Nephron progenitor cell (in vitro differentiated cells): ENCODE measurements around the gene ETNK1.

Source experiments
- DNase-seq: peaks from one replicate; pipeline ENCODE4 v3.0.0; 2021
- H3K27ac Mint-ChIP-seq: 2 replicates; pipeline ENCODE4 v1.8.0; 2021; ENCODE audit warnings: mild to moderate bottlenecking, moderate library complexity, mixed read lengths
- H3K27me3 Mint-ChIP-seq: 2 replicates; pipeline ENCODE4 v1.8.0; 2021; ENCODE audit warnings: mild to moderate bottlenecking, low read depth, mixed read lengths; ENCODE audit not compliant: poor library complexity
- H3K36me3 Mint-ChIP-seq: 2 replicates; pipeline ENCODE4 v1.8.0; 2021; ENCODE audit warnings: low read depth, mixed read lengths
- H3K4me1 Mint-ChIP-seq: 2 replicates; pipeline ENCODE4 v1.8.0; 2021; ENCODE audit warnings: mixed read lengths
- H3K4me3 Mint-ChIP-seq: 2 replicates; pipeline ENCODE4 v1.8.0; 2021; ENCODE audit warnings: mild to moderate bottlenecking, moderate library complexity, mixed read lengths
- H3K9me3 Mint-ChIP-seq: 2 replicates; pipeline ENCODE4 v1.8.0; 2021; ENCODE audit warnings: mild to moderate bottlenecking, moderate library complexity, mixed read lengths
- TF ChIP-seq, protein P1 (sequence below): fragments of 200-600 bp; sonication (generic); IDR thresholded peaks from 2 replicates; pipeline ENCODE4 v1.5.0; 2021; ENCODE audit warnings: antibody characterized with exemption

Gene ETNK1

DNA sequence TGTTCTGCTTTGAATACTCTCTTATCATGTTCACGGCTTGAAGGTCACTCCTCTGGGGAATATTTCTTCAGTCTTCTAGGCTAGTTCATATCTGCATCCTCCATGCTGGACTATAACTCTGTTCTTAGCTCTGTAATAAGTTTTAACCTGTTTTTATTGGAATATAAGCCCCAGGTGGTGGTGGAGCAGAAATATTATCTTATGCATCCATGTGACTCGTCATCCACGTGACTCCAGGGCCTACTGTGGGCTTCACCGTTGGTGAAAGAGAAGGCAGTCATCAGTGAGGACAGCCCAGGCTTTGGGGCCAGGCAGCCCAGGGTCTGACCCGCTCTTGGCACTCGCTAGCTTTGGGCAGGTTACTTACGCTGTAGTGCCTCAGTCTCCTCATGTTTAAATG, 87.1 kb downstream of the ETNK1 start:
- TF ChIP-seq, protein P1, sequence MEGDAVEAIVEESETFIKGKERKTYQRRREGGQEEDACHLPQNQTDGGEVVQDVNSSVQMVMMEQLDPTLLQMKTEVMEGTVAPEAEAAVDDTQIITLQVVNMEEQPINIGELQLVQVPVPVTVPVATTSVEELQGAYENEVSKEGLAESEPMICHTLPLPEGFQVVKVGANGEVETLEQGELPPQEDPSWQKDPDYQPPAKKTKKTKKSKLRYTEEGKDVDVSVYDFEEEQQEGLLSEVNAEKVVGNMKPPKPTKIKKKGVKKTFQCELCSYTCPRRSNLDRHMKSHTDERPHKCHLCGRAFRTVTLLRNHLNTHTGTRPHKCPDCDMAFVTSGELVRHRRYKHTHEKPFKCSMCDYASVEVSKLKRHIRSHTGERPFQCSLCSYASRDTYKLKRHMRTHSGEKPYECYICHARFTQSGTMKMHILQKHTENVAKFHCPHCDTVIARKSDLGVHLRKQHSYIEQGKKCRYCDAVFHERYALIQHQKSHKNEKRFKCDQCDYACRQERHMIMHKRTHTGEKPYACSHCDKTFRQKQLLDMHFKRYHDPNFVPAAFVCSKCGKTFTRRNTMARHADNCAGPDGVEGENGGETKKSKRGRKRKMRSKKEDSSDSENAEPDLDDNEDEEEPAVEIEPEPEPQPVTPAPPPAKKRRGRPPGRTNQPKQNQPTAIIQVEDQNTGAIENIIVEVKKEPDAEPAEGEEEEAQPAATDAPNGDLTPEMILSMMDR, result no peak
- Mint-ChIP-seq H3K36me3 (no peaks in the 10 kb centered on the region), H3K4me3 (no peak overlapping the region), H3K9me3 (no peaks in the 10 kb centered on the region), H3K27ac (no peak overlapping the region), H3K4me1 (peaks cover 7% of the 10 kb centered on the region), H3K27me3 (no peaks in the 10 kb centered on the region)
- no peak for DNase-seq

DNA sequence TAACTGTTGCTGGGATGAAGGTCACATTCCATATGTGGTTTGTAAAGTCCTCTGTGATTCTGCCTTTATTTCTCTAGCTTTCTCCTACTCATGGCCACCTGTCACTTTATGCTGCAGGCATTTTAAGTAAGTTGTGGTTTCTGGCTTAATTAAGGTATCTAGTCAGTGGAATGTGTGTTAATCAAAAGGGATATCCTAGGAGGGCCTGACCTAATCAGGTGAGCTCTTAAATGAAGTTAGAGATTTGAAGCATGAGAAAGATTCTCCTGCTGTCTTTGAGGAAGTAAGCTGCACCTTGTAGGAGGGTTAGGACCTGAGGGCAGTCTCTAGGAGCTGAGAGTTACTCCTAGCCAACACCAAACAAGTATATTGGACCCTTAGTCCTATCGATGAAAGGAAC, 90.3 kb downstream of the ETNK1 start:
- no peak overlapping the region for H3K27ac Mint-ChIP-seq

DNA sequence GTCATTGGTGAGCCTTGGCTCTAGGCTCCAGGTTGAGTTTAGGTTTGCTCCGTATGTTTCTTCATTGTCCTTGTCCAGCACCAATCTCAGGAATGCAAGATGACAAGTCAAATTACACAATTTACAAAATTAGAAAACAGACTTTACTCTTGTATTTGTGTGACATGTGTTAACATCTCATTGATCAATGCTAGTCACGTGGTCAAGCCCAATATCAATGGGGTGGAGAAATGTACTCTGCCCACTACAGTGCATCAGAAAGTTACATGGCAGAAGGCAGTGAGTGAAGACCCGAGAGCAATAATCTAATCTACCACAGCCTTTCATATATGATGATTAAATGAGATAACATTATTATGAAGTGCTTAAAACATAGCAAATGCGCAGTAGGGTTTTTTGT, 94.8 kb downstream of the ETNK1 start:
- no peaks in the 10 kb centered on the region for H3K36me3 Mint-ChIP-seq
- DNase-seq, result no peak
- no peaks in the 10 kb centered on the region for H3K9me3 Mint-ChIP-seq
- no peaks in the 10 kb centered on the region for H3K4me1 Mint-ChIP-seq
- H3K4me3 Mint-ChIP-seq, result no peak overlapping the region
- TF ChIP-seq, protein P1, result no peak
- H3K27me3 Mint-ChIP-seq, result peaks cover 2% of the 10 kb centered on the region
- H3K27ac Mint-ChIP-seq, result no peak overlapping the region

More for the DNA sequence above, 90.3 kb downstream of the ETNK1 start:
- peaks cover 7% of the 10 kb centered on the region for H3K4me1 Mint-ChIP-seq
- no peaks in the 10 kb centered on the region for H3K36me3 Mint-ChIP-seq
- no peaks in the 10 kb centered on the region for H3K27me3 Mint-ChIP-seq
- no peak for DNase-seq
- no peaks in the 10 kb centered on the region for H3K9me3 Mint-ChIP-seq
- TF ChIP-seq, protein P1, result no peak
- H3K4me3 Mint-ChIP-seq, result no peak overlapping the region

DNA sequence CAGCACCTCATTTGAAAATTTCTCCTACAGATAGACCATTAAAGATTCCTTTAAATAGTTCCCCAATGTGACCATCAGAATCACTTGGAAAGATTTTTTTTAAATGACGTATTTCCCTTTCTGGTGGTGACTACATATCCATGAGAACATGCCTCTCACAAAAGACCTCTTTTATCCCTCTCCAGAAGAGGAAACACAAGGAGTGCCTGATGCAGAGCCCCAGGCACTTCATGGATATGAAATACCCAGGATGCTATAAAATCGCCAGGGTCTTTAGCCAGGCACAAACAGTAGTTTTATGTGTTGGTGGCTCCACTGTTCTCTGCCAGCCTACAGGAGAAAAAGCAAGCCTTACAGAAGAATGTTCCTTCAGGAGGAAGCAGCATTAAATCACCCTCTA, 97.1 kb downstream of the ETNK1 start:
- Mint-ChIP-seq H3K27ac (no peak overlapping the region), H3K27me3 (peaks cover 2% of the 10 kb centered on the region), H3K4me1 (no peaks in the 10 kb centered on the region), H3K36me3 (no peaks in the 10 kb centered on the region), H3K4me3 (no peak overlapping the region), H3K9me3 (no peaks in the 10 kb centered on the region)
- TF ChIP-seq, protein P1, result no peak
- no peak for DNase-seq

DNA sequence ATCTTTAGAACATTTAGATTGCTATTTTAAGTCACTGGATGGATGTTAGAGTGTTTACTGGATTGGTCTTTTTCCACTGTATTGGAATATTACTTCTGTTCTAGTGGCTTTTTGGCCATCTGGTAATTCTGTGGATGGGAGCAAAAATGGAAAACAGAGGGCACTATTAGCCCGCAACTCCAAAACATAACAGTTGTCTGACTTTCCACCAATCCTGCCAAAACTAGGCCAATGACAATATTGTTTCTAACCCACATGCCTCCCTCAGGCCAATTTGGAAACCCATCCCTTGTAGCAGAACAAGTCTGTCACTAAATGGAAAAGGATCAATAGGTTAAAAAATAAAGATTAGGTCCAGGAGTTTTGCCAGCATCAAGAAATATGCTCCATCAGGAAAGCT, 97.8 kb downstream of the ETNK1 start:
- Mint-ChIP-seq H3K4me1 (no peaks in the 10 kb centered on the region), H3K4me3 (no peak overlapping the region)

DNA sequence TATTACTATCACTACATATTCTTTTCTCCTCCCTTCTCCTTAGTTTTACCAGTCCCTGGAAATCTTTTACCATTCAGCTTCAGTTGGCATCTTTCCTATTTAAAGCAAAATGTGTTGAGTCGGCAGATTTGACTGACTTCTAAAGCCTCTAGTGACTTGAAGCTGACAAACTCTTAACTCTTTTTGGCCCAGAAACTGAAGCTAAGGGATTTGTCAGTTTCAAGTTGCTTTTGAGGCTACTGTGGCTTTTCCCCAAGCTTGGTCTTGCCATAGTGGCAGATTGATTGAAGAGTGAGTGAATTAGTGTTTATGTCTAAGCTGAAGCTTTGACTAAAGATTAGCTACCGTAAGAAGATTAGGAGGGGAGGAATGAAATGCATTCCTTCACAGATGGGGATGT, 104.0 kb downstream of the ETNK1 start:
- TF ChIP-seq, protein P1, result no peak
- H3K27ac Mint-ChIP-seq, result no peak overlapping the region
- H3K36me3 Mint-ChIP-seq, result no peaks in the 10 kb centered on the region
- H3K9me3 Mint-ChIP-seq, result no peaks in the 10 kb centered on the region
- H3K27me3 Mint-ChIP-seq, result no peaks in the 10 kb centered on the region
- no peak for DNase-seq
- H3K4me3 Mint-ChIP-seq, result no peak overlapping the region
- peaks cover 6% of the 10 kb centered on the region for H3K4me1 Mint-ChIP-seq

More for the DNA sequence above, 97.8 kb downstream of the ETNK1 start:
- H3K27me3 Mint-ChIP-seq, result peaks cover 2% of the 10 kb centered on the region
- no peaks in the 10 kb centered on the region for H3K36me3 Mint-ChIP-seq
- H3K27ac Mint-ChIP-seq, result no peak overlapping the region
- no peaks in the 10 kb centered on the region for H3K9me3 Mint-ChIP-seq
- TF ChIP-seq, protein P1, result no peak
- no peak for DNase-seq
